Esophagus muscularis mucosa (tissue), 4 donors: ENCODE data around the gene UGT1A7.

Experiments
- EP300 ChIP-seq: sonication (generic); formaldehyde crosslinking; IDR thresholded peaks from one replicate; pipeline ENCODE4 v1.6.1; 2017; ENCODE audit warnings: antibody characterized with exemption
- POLR2A ChIP-seq: fragments of 450-650 bp; IDR thresholded peaks from one replicate; pipeline ENCODE4 v1.6.1; 2017; ENCODE audit warnings: antibody characterized with exemption, moderate library complexity, mild to moderate bottlenecking, low read depth
- POLR2AphosphoS5 ChIP-seq, 2 donors: sonication (generic); formaldehyde crosslinking; IDR thresholded peaks; one replicate each; pipeline ENCODE4 v1.6.1; 2017; ENCODE audit warnings: antibody characterized with exemption in 2 of 2
- TF ChIP-seq, protein P1 (sequence below), 3 experiments: fragments of 200-600 bp in 2 of 3; fragments of 450-650 bp in 1 of 3; sonication (generic) in 2 of 3; IDR thresholded peaks; one replicate each; pipeline ENCODE4 v1.5.1; 2017 to 2019; ENCODE audit warnings: antibody characterized with exemption in 3 of 3, mild to moderate bottlenecking in 2 of 3, moderate library complexity in 1 of 3

DNA sequence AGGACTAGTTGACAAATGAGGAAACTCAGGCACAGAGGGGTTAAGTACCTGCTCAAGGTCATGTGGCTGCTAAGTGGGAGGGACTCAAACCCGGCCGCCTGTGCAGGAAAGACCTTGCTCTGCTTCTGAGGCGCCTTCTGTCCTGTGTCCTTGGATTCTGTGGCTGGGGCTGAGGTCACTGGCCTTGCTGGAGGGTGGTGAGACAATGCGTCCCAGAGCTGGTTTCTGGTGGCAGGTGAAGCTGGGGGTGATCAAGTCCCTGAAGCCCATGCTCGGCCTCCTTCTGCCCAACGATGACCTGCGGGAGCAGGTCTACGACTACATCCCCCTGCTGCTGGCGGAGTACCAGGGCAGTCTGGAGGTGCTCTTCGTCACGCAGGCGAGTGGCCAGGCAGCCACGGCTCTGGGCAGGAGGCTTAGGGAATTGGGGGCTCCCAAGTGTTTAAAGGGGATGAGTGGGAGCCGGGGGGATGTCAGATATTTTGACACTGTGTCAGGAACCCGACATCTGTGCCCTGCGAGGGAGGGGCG is 112.5 kb downstream of the UGT1A7 start:
- TF ChIP-seq, protein P1, sequence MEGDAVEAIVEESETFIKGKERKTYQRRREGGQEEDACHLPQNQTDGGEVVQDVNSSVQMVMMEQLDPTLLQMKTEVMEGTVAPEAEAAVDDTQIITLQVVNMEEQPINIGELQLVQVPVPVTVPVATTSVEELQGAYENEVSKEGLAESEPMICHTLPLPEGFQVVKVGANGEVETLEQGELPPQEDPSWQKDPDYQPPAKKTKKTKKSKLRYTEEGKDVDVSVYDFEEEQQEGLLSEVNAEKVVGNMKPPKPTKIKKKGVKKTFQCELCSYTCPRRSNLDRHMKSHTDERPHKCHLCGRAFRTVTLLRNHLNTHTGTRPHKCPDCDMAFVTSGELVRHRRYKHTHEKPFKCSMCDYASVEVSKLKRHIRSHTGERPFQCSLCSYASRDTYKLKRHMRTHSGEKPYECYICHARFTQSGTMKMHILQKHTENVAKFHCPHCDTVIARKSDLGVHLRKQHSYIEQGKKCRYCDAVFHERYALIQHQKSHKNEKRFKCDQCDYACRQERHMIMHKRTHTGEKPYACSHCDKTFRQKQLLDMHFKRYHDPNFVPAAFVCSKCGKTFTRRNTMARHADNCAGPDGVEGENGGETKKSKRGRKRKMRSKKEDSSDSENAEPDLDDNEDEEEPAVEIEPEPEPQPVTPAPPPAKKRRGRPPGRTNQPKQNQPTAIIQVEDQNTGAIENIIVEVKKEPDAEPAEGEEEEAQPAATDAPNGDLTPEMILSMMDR (IDR thresholded peaks at IDR 0.05): no peak
- TF ChIP-seq POLR2A (no peak), EP300 (no peak), POLR2AphosphoS5 (IDR thresholded peaks at IDR 0.05) (no peak)
